Progenitor cell of endocrine pancreas (in vitro differentiated cells): ENCODE results near the gene SEPSECS. TPM values are rescaled to one million over a fixed set of nuclear protein-coding genes. Genes with fewer than 3 reads are reported as not detected.

Experiments used
- DNase-seq: peaks from one replicate; pipeline ENCODE4 v3.0.0; 2021; ENCODE audit warnings: low spot score; ENCODE audit not compliant: unreplicated experiment
- H3K27ac Mint-ChIP-seq: 2 replicates; pipeline ENCODE4 v1.8.0; 2021; ENCODE audit warnings: mild to moderate bottlenecking, moderate library complexity, mixed read lengths
- H3K27me3 Mint-ChIP-seq: 2 replicates; pipeline ENCODE4 v1.8.0; 2021; ENCODE audit warnings: mixed read lengths
- H3K36me3 Mint-ChIP-seq: 2 replicates; pipeline ENCODE4 v1.8.0; 2022; ENCODE audit warnings: mixed read lengths; ENCODE audit not compliant: insufficient read depth
- H3K4me1 Mint-ChIP-seq: 2 replicates; pipeline ENCODE4 v1.8.0; 2021; ENCODE audit warnings: low read depth, mixed read lengths
- H3K4me3 Mint-ChIP-seq: 2 replicates; pipeline ENCODE4 v1.8.0; 2021; ENCODE audit warnings: low read depth, mild to moderate bottlenecking, moderate library complexity, mixed read lengths
- H3K9me3 Mint-ChIP-seq: 2 replicates; pipeline ENCODE4 v1.8.0; 2021; ENCODE audit warnings: low read depth, mixed read lengths
- long read RNA-seq: library from polyadenylated mRNA; unstranded; transcript quantifications from one replicate; pipeline ENCODE4 v2.0.0, GENCODE V29; 2020
- total RNA-seq: library from RNA; stranded (reverse); gene quantifications from 2 replicates; pipeline ENCODE4 v1.2.1, GENCODE V29; 2021
- TF ChIP-seq, protein P1 (sequence below): fragments of 200-600 bp; sonication (generic); IDR thresholded peaks from one replicate; pipeline ENCODE4 v1.5.0; 2021; ENCODE audit warnings: antibody characterized with exemption, mild to moderate bottlenecking; ENCODE audit not compliant: unreplicated experiment

SEPSECS gene
- total RNA-seq = 8.8 and 10.2 TPM in 2 replicates
- long read RNA-seq, full-length matches to known transcripts = 4 of 16 reads
- long read RNA-seq, partial matches to known transcripts = 9 of 16 reads
- long read RNA-seq, other reads (novel, unspliced or antisense) = 3 of 16 reads

DNA sequence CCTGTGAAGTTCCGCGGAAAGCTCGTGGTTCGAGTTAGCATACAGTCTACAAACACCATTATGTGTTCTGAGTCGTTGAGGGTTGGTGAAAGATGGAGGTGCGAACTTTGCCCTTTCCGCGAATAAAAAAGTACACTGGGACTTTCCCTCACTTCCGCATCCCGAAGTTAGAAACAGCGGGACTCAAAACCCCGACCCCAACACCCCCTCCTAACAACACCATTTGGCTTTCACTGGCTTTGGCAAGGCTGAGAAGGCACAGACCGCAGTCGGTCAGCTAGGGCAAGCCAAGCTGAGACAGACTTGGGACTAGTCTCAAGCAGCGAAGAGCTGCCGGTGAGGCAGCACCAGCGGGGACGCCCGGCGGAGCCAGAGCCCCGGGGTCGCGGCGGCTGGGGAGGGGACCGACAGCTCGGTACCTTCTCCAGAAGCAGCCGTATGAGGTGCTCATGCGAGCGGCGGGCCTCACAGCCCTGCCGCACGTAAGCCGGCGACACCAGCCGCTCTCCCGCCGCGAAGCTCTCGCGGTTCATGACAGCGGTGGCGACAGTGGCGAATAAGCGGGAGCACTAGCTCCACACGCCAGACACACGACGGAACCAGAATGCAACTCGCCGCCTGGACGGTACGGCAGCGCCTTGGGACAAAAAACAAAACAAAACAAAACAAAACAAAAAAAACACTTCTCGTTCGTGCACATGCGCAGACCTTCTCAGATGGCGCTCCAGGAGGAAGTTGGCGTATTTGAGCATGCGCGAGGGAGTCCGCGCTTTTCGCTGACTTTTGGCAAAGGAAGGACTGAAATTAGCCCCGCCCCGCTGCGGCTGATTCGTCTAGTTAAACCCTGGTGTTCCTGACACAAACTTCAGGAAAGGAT, at the start of gene SEPSECS:
SEPSECS (minus strand) TSS at position 613 of the 877 bp plus-strand sequence; CDS start at position 533, 80 bp downstream.
- H3K36me3 Mint-ChIP-seq = no peaks in the 10 kb centered on the region
- peak within 1 kb of the TSS; percentile 98 for H3K27ac Mint-ChIP-seq
- TF ChIP-seq, protein P1, sequence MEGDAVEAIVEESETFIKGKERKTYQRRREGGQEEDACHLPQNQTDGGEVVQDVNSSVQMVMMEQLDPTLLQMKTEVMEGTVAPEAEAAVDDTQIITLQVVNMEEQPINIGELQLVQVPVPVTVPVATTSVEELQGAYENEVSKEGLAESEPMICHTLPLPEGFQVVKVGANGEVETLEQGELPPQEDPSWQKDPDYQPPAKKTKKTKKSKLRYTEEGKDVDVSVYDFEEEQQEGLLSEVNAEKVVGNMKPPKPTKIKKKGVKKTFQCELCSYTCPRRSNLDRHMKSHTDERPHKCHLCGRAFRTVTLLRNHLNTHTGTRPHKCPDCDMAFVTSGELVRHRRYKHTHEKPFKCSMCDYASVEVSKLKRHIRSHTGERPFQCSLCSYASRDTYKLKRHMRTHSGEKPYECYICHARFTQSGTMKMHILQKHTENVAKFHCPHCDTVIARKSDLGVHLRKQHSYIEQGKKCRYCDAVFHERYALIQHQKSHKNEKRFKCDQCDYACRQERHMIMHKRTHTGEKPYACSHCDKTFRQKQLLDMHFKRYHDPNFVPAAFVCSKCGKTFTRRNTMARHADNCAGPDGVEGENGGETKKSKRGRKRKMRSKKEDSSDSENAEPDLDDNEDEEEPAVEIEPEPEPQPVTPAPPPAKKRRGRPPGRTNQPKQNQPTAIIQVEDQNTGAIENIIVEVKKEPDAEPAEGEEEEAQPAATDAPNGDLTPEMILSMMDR = no peak
- H3K4me1 Mint-ChIP-seq = peaks cover 23% of the 10 kb centered on the region
- DNase-seq = peak; percentile 81
- H3K4me3 Mint-ChIP-seq = peak within 1 kb of the TSS; percentile 87
- no peaks in the 10 kb centered on the region for H3K27me3 Mint-ChIP-seq
- H3K9me3 Mint-ChIP-seq = no peaks in the 10 kb centered on the region

DNA sequence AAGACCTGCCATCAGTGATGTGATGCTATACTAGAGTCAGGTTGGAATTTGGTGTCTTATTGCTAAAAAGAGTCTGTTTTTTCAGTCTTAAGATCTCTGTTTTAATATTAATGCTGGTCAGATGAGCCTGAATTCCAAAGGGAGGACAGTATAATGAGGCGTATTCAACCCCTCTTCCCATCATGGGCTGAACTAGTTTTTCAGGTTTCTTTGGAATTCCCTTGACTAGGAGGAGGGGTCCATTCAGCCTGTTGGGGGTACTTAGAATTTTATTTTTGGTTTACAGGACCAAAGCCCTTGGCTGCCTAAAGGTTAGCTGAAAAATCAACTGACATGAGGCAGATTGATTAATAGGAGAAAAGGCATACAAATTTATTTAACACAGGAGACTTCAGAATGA, 49.5 kb upstream of the SEPSECS start:
- peaks cover 7% of the 10 kb centered on the region for H3K4me1 Mint-ChIP-seq
- no peaks in the 10 kb centered on the region for H3K27me3 Mint-ChIP-seq
- TF ChIP-seq, protein P1 = no peak
- DNase-seq = no peak
- H3K36me3 Mint-ChIP-seq = no peaks in the 10 kb centered on the region
- H3K4me3 Mint-ChIP-seq = no peak overlapping the region
- peaks cover 17% of the 10 kb centered on the region for H3K9me3 Mint-ChIP-seq
- H3K27ac Mint-ChIP-seq = no peak overlapping the region

- no peak for DNase-seq
- no peaks in the 10 kb centered on the region for H3K36me3 Mint-ChIP-seq
- H3K27ac Mint-ChIP-seq = no peak overlapping the region
- TF ChIP-seq, protein P1 = no peak
- H3K9me3 Mint-ChIP-seq = peaks cover 15% of the 10 kb centered on the region
- no peak overlapping the region for H3K4me3 Mint-ChIP-seq
- H3K27me3 Mint-ChIP-seq = no peaks in the 10 kb centered on the region
- peaks cover 7% of the 10 kb centered on the region for H3K4me1 Mint-ChIP-seq
Observed at GRCh38 chr4:25207997-25208396, 47.7 kb upstream of the SEPSECS start.

GRCh38 chr4:25198713-25199112, 38.5 kb upstream of the SEPSECS start:
- H3K27me3 Mint-ChIP-seq = no peaks in the 10 kb centered on the region
- H3K4me1 Mint-ChIP-seq = no peaks in the 10 kb centered on the region
- peaks cover 11% of the 10 kb centered on the region for H3K9me3 Mint-ChIP-seq
- TF ChIP-seq, protein P1 = no peak
- no peak overlapping the region for H3K27ac Mint-ChIP-seq
- H3K4me3 Mint-ChIP-seq = no peak overlapping the region
- peaks cover 7% of the 10 kb centered on the region for H3K36me3 Mint-ChIP-seq
- no peak for DNase-seq

DNA sequence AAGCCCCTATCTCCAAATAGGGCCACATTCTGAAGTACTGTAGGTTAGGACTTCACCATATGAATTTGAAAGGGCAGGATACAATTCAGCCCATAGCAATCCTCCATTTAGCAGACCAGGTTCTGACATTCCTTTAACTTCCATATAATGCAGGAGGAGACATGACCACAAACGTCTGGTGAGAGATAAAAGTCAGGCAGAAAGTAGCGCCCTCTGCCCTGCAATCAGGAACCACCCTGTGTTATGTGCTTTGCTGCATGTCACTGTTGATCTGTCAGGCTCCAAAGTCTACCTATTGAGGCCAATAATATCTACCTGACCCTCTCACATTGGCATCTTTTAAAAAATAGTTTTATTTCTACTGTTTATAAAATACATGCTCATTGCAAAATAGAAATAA, 30.2 kb upstream of the SEPSECS start:
- no peak for DNase-seq
- Mint-ChIP-seq H3K27me3 (no peaks in the 10 kb centered on the region), H3K9me3 (peaks cover 3% of the 10 kb centered on the region), H3K36me3 (no peaks in the 10 kb centered on the region), H3K4me1 (peaks cover 3% of the 10 kb centered on the region), H3K27ac (no peak overlapping the region), H3K4me3 (no peak overlapping the region)
- TF ChIP-seq, protein P1 = no peak
